Duodenal mucosa (tissue), 2 donors: ENCODE results near the gene SPATA20.

Source experiments
- H3K27ac ChIP-seq: one replicate; pipeline ENCODE4 v1.7.0; 2013; ENCODE audit warnings: low read depth, low read length
- H3K27me3 ChIP-seq, 2 donors: one replicate each; pipeline ENCODE4 v1.7.0; 2013; ENCODE audit warnings: low read length in 2 of 2, control low read depth in 1 of 2; ENCODE audit not compliant: insufficient read depth in 2 of 2, control insufficient read depth in 1 of 2
- H3K36me3 ChIP-seq, 2 donors: one replicate each; pipeline ENCODE4 v1.7.0; 2013; ENCODE audit warnings: low read length in 2 of 2, control low read depth in 1 of 2; ENCODE audit not compliant: insufficient read depth in 2 of 2, control insufficient read depth in 1 of 2
- H3K4me1 ChIP-seq, 2 donors: one replicate each; pipeline ENCODE4 v1.7.0; 2013; ENCODE audit warnings: low read length in 2 of 2, control low read depth in 1 of 2; ENCODE audit not compliant: insufficient read depth in 2 of 2, control insufficient read depth in 1 of 2
- H3K4me3 ChIP-seq, 2 donors: one replicate each; pipeline ENCODE4 v1.7.0; 2013; ENCODE audit warnings: low read length in 2 of 2, low read depth in 1 of 2
- H3K9ac ChIP-seq, 2 donors: one replicate each; pipeline ENCODE4 v1.7.0; 2013; ENCODE audit warnings: low read length in 2 of 2, low read depth in 1 of 2
- H3K9me3 ChIP-seq, 2 donors: one replicate each; pipeline ENCODE4 v1.7.0; 2013; ENCODE audit warnings: low read length in 2 of 2, control low read depth in 1 of 2; ENCODE audit not compliant: control insufficient read depth in 1 of 2

SPATA20 gene

DNA sequence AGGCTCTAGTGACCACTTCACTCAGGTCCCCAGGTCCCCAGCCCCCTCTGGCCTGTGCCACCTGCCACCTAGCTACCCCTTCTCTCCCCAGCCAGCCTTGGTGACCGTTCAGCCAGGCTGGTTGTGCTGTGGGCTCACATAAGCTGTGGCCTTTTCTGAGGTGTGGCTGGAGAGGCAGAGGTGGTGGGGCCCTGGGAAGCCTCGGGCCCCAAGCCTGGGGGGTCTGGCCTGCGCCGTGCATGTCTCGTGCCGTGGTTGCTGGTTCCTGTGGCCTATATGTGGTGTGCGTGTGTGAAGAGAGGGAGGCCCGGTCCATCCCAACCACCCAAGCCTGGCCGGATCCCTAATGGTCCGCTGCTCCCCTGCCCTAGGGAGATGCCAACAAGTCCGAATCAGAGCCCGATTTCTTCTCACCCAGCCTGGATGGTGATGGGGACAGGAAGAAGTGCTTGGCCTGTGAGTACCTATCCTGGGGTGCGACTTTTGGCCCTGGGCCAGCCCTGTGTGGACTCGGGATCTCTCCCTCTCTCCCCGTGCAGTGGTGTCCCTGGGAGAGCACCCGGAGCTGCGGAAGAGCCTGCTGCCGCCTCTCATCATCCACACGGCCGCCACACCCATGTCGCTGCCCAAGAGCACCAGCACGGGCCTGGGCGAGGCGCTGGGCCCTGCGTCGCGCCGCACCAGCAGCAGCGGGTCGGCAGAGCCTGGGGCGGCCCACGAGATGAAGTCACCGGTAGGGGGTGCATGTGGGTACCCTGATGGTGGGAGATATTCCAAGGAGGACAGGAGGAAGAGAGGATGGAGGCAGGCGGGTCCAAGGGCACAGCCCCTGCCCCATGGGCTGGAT is 49.4 kb downstream of the SPATA20 start:
- H3K36me3 ChIP-seq = no peaks in the 10 kb centered on the region
- H3K27me3 ChIP-seq = no peaks in the 10 kb centered on the region
- H3K4me1 ChIP-seq = no peaks in the 10 kb centered on the region
- no peaks in the 10 kb centered on the region for H3K9me3 ChIP-seq
- H3K4me3 ChIP-seq = no peak overlapping the region
- H3K27ac ChIP-seq = no peak overlapping the region
- no peak overlapping the region for H3K9ac ChIP-seq

DNA sequence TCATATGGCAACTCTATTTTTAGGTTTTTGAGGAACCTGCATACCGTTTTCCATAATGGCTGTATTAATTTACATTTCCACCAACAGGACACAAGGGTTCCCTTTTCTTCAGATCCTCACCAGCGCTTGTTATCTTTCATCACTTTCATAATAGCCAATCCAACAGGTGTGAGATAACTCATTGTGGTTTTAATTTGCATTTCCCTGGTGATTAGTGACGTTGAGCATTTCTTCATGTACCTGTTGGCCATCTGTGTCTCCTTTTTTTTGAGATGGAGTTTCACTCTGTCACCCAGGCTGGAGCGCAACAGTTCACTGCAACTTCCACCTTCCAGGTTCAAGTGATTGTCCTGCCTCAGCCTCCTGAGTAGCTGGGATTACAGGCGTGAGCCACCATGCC is 51.5 kb downstream of the SPATA20 start:
- Histone ChIP-seq H3K27ac (no peak overlapping the region), H3K9me3 (no peaks in the 10 kb centered on the region), H3K4me1 (no peaks in the 10 kb centered on the region), H3K4me3 (no peak overlapping the region), H3K9ac (no peak overlapping the region), H3K36me3 (no peaks in the 10 kb centered on the region), H3K27me3 (peaks cover 0 to 5% of the 10 kb centered on the region in 2 donors)

DNA sequence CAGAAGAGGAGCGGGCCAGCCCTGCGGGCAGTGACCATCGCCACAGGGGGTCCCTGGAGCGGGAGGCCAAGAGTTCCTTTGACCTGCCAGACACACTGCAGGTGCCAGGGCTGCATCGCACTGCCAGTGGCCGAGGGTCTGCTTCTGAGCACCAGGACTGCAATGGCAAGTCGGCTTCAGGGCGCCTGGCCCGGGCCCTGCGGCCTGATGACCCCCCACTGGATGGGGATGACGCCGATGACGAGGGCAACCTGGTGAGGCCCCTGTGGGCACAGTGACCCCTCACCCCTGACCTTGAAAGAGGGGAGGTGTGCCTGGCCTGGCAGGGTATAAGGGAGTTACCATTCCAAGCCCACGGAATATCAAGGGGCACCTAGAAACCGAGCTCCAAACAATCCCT is 52.6 kb downstream of the SPATA20 start:
- H3K27ac ChIP-seq = no peak overlapping the region
- no peak overlapping the region for H3K9ac ChIP-seq
- H3K27me3 ChIP-seq = peaks cover 0 to 5% of the 10 kb centered on the region in 2 donors
- H3K4me1 ChIP-seq = no peaks in the 10 kb centered on the region
- H3K4me3 ChIP-seq = no peak overlapping the region
- H3K36me3 ChIP-seq = no peaks in the 10 kb centered on the region
- no peaks in the 10 kb centered on the region for H3K9me3 ChIP-seq

DNA sequence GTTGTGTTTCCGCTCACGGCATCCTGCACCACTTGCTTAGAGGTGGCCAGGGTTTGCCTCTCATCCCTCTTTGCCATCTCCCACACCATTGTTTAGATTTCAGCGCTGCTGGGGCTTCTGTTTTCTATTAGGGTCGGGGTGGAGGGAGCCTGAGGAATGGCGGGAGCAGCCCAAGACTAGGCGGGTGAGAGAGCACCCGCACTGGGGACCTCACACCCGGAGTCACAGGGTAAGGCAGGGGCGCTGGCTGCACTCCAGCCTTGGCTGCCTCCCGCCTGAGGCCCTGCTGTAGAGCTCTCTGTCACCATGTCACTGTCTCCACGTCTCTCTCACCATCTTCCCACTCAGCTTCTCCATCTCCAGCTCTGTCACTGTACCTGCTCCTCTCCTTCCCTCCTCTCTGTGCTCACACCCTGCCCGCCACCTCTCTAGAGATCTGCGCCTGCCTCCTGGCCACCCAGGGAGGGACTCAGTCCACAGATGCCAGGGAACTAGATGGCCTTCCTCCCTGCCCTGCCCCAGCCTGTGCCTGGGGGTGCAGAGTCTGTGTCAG is 54.9 kb downstream of the SPATA20 start:
- H3K4me3 ChIP-seq = no peak overlapping the region
- H3K9me3 ChIP-seq = no peaks in the 10 kb centered on the region
- H3K27me3 ChIP-seq = peaks cover 0 to 5% of the 10 kb centered on the region in 2 donors
- H3K36me3 ChIP-seq = no peaks in the 10 kb centered on the region
- no peaks in the 10 kb centered on the region for H3K4me1 ChIP-seq
- no peak overlapping the region for H3K27ac ChIP-seq
- H3K9ac ChIP-seq = no peak overlapping the region

DNA sequence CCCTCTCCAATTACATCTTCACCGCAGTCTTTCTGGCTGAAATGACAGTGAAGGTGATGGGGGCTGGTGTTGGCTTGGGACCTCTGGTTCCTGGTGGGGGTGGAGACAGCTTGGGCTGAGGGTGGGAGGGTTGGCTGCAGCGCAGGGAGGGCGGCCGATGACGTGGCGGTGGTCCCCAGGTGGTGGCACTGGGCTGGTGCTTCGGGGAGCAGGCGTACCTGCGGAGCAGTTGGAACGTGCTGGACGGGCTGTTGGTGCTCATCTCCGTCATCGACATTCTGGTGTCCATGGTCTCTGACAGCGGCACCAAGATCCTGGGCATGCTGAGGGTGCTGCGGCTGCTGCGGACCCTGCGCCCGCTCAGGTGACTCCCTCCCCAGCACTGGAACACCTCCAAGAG is 55.9 kb downstream of the SPATA20 start:
- Histone ChIP-seq H3K36me3 (no peaks in the 10 kb centered on the region), H3K27me3 (peaks cover 0 to 5% of the 10 kb centered on the region in 2 donors), H3K4me1 (no peaks in the 10 kb centered on the region), H3K9ac (no peak overlapping the region), H3K9me3 (no peaks in the 10 kb centered on the region), H3K4me3 (no peak overlapping the region), H3K27ac (no peak overlapping the region)

DNA sequence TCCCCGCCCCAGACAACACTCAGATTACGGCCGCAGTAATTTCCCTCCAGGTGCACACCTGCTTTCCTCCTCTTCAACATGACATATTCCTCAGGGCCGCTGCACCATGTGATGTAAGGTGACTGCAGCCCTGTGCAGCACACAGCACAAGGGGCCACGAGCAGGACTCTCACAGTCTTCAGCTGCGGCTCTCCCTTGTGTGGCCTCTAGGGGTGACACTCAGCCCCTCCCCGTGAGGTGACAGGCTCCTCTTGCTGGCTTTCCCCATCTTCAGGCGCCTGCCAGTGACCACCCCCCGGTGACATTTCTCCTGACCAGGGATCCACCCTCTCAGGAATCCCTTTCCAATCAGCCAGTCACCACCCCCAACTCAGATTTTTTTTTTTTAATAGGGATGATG is 56.4 kb downstream of the SPATA20 start:
- no peak overlapping the region for H3K27ac ChIP-seq
- H3K9me3 ChIP-seq = no peaks in the 10 kb centered on the region
- no peaks in the 10 kb centered on the region for H3K36me3 ChIP-seq
- no peak overlapping the region for H3K4me3 ChIP-seq
- H3K9ac ChIP-seq = no peak overlapping the region
- H3K27me3 ChIP-seq = peaks cover 0 to 5% of the 10 kb centered on the region in 2 donors
- H3K4me1 ChIP-seq = no peaks in the 10 kb centered on the region

DNA sequence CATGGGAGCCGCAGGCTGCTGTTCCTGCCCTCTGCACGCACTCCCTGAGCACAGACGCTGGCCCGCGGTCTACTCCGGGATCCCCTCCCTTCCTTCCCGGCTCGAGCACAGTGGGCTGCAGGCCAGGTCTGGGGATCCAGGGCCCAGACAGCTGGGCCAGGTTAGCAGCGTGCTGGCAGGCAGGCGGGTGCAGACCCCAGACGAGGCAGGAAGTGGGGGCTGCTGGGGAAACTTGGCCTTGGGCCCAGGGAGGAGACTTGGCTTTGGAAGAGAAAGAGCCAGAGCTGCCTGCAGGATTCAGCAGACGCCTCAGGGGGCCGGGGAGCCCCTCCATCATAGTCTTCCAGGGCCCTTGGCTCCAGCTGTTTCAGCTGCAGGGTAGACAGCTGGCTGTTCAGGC is 57.5 kb downstream of the SPATA20 start:
- Histone ChIP-seq H3K27ac (no peak overlapping the region), H3K27me3 (peaks cover 0 to 5% of the 10 kb centered on the region in 2 donors), H3K4me1 (no peaks in the 10 kb centered on the region), H3K4me3 (no peak overlapping the region), H3K9ac (no peak overlapping the region), H3K36me3 (no peaks in the 10 kb centered on the region), H3K9me3 (no peaks in the 10 kb centered on the region)

DNA sequence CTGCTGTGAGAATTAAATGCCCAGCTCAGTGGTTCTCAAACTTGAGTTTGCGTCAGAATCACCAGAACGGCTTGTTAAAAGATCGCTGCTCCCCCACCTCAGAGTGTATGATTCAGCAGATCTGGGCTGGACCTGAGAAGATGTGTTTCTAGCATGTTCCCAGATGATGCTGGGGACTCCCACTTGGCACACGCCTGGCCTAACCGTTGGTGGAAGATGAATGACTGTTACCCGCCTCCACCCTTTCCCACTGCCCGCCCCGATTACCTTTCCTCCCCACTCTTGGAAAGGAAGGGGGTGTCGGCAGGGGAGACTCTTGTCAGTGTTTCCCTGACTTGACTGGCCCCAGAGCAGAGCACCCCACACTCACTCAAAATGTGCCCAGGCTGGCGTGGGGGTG is 58.5 kb downstream of the SPATA20 start:
- no peak overlapping the region for H3K4me3 ChIP-seq
- no peak overlapping the region for H3K9ac ChIP-seq
- no peak overlapping the region for H3K27ac ChIP-seq
- H3K27me3 ChIP-seq = peaks cover 0 to 5% of the 10 kb centered on the region in 2 donors
- H3K36me3 ChIP-seq = no peaks in the 10 kb centered on the region
- H3K4me1 ChIP-seq = no peaks in the 10 kb centered on the region
- H3K9me3 ChIP-seq = no peaks in the 10 kb centered on the region
